Stimulated activated CD4-positive, alpha-beta T cell treated with anti-CD3 and anti-CD28 coated beads, Interleukin-12 subunit alpha, Interleukin-12 subunit beta, amount 100 ng/mL, for 4 hours (primary cell): ENCODE results near the gene AMDHD1.

Experiments
- DNase-seq: peaks from one replicate; pipeline ENCODE4 v3.0.0-alpha.2; 2020

The AMDHD1 gene

DNA sequence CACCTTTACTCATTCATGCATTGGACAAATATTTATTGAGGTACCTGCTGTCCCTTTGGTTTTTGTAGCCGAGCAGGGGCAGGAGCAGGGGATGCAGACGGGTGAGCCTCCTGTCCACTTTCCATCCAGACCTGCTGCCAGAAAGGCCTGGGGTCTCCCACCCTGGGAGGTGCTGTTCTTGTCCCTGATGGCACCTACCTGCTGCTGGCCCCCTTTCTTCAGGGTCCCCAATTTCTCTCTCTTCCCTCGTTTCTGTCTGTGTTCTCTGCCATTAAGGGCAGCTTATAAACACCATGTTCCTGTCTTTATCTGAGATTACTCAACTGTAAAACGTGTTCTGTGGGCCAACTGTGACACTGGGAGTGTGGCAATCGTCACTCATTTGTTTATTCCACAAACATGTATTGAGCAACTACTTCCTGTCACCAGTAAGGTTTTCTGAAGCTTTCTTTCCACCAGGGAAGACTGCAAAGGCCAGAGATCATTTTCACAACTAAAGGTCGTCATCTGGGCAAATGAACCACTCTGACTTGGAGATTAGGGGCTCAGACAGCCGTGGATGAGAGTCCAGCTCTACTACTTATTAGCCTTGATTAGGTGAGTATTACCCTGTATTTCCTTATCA, 53.0 kb downstream of the AMDHD1 start, which contains the start of gene HAL:
HAL (minus strand) TSS at position 311 of the 625 bp plus-strand sequence. CDS start 434 bp downstream, outside the sequence.
- DNase-seq: no peak

DNA sequence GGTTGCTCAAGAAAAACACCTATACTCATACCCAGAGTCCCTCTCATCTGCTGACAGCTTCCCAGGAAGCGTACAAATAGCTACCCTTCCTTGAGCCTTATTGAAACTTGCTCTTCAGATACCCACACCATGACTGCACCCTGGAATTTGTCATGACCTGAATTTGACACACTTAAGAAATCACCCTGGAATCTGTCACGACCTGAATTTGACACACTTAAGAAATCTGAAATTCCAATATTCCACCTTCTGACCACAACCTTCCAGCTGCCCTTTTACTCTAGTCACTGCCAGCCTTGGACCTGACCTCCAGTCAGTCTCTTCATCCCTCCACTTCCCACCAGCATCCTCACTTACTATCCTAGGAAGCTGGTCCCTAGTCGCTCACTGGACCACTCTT, 54.1 kb downstream of the AMDHD1 start:
- no peak for DNase-seq

DNA sequence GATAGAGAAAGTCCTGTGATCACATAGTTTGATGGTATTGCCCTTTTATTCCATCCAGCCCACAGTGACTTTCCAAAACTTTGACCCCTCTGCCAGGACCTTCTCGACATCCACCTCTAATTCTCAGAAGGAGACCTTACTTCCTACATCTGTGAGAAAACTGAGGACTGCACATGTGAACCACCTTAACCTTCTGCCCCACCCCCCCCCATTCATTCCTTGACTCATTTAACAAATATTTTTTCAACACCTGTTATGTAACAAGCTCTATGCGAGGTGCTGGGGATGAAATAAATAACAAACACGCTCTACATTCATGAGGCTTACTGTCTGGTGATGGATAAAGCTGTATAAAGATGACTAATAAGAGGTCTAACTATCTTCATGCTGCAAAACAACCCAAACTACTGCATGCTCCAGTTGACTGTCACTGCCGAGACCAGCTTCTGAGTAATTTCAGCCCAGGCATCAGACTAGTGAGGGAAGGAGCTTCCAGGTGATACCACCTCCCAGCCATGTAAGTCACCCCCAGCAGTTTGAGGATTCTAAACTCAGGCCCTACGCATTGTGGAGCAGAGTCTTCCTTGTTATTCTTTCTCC, 54.9 kb downstream of the AMDHD1 start:
- DNase-seq: no peak

DNA sequence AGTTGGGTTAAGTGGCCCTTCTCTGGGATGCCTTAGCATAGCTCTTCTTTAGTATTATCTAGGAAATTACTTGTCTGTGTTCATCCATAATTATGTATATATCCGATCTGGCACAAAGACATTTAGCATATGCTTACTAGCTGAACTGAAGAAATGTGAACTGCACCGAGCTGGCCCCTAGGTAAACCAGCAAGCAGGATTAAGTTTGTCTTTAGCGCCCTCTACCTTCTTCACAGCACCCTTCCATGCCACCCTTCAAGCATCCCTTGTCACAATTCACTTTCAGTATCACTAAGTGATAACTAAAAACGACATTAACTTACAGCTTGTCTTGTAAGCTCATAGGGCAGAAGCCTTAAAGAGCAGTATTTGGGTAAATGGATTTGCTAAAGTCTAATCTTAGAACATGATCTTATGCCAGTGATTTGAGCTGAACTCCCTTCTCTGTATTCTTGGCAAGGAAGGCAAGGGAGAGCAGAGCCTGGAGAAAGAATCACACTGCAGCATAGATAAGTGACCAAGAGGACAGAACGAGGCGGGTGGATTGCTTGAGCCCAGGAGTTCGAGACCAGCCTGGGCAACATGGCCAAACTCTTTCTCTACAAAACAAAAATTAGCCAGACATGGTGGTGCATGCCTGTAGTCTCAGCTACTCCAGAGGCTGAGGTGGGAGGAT, 55.6 kb downstream of the AMDHD1 start:
- DNase-seq: peak; percentile 12

DNA sequence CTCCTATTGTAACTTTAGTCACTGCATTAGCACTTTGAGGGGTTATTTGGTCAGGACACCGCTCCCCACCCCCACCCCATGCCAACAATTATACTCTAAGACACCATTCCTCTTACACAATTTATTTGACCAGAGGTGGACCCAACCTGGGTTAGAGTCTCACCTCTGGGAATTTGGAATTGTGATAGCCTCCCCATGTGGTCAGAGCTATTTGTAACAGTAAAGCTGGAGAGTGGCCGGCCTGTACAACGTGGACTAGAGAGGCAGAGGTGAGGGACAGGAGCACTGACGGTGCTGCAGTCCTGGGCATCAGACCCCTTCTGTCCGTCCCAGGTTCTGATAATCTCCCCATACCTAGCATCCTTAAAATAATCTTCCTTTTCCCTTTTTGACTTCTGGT, 56.4 kb downstream of the AMDHD1 start:
- DNase-seq: no peak

DNA sequence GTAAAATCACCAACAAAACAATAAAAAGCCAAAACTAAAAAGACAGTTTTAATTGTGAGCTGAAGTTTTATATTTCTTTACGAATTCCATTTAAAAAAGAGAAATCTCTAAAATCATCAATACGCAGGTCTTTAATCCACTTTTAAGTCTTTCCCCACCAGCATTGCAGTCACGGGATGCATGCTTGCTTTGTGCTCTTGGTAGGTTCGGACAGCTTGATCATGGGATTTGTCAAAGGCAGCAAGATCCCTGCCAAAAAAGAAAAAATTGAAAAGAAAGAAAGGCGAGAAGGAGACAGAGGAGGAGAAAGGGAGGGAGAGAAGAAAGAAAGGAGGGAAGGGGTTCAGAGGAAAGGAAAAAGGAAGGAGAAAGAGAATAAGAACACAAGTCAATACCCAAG, 57.7 kb downstream of the AMDHD1 start:
- no peak for DNase-seq

DNA sequence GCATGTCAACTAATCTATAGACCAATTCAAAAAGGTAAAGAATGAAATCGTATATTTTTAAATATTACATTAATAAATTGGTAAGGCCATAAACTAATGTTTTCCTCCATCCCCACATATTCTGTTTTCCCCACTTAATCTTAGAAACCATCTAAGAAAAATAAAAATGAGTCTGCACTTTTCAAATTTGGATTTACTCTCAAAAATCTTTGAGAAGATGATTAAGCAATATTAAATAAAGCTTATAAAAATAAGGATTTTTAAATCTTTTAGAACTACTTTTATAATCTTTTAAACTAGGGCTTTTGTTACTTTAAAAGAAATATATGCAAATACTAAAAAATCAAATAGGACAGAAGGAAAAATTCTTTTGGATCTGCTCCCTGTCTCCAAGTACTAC, 63.6 kb downstream of the AMDHD1 start:
- DNase-seq: no peak

DNA sequence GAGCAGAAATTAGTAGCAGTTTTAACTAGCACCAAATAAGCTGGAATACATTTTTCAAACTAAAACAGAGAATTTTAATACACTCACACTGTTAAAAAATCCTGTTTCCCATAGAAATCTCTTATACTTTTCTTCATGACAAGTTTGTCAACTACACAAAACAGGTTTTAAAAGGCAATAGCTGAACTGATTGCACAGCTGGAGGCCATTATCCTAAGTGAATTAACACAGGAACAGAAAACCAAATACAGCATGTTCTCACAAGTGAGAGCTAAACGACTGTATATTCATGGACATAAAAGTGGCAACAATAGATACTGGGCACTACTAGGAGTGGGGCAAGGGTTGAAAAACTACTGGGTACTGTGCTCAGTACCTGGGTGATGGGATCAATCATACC, 64.6 kb downstream of the AMDHD1 start:
- DNase-seq: no peak

DNA sequence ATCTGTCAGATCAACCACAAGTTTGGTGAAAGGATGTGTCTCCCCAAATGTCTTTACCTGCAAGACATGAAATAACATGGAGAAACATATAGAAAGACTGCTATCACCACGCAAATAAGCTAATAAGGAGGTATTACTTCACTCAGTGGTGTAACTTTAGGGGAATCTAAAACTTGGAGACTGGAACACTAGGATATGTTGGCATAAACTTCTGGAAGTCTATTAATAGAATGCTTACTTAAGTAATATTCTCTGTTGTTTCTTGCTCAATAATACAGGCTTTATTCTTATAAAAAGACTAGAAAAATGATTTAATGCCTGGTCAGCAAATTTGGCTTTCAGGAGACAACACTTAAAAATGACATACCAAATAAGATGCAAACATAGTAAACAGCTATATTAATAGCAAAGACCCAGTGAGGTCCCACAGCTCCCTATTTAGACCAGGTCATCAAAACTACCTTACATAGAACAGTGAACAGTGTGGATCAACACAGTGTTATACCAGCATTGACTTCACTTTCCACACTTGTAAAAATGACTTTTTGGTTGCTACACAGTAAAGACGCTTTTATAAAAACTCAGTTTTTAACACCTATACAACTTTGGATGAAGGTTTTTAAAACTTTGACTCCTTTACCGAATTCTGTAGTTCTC, 71.9 kb downstream of the AMDHD1 start:
- no peak for DNase-seq

DNA sequence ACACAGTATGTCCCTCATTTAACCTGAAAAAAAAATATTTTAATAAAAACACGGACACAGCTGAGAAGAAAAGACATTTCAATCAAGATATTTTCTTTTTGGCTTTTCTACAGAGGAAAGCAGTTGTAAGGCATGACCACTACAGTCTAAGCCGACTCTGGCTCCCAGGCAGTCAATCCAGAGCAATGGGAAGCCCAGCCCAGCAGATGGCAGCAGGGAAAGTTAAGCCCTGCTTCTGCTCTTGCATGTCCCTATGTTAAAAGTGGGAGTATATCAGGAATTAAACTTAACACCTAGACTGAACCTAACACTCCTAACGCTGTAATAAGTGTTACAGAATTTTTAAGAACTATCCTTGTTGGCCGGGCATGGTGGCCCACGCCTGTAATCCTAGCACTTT, 72.5 kb downstream of the AMDHD1 start:
- DNase-seq: no peak
